ENCODE results near the gene MRPL28. TPM values are rescaled to one million over a fixed set of nuclear protein-coding genes. Genes with fewer than 3 reads are reported as not detected.

MRPL28 gene
- total RNA-seq, 4 donors from 2014 or later = 57.9 to 68.2 (median 63.0) TPM

- DNase-seq = no peak
- H3K27me3 ChIP-seq = no peaks in the 10 kb centered on the region
- peaks cover 0 to 20% (median 0%) of the 10 kb centered on the region in 3 donors for H3K36me3 ChIP-seq
- TF ChIP-seq, protein P1, sequence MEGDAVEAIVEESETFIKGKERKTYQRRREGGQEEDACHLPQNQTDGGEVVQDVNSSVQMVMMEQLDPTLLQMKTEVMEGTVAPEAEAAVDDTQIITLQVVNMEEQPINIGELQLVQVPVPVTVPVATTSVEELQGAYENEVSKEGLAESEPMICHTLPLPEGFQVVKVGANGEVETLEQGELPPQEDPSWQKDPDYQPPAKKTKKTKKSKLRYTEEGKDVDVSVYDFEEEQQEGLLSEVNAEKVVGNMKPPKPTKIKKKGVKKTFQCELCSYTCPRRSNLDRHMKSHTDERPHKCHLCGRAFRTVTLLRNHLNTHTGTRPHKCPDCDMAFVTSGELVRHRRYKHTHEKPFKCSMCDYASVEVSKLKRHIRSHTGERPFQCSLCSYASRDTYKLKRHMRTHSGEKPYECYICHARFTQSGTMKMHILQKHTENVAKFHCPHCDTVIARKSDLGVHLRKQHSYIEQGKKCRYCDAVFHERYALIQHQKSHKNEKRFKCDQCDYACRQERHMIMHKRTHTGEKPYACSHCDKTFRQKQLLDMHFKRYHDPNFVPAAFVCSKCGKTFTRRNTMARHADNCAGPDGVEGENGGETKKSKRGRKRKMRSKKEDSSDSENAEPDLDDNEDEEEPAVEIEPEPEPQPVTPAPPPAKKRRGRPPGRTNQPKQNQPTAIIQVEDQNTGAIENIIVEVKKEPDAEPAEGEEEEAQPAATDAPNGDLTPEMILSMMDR (IDR thresholded peaks at IDR 0.05) = no peak
- no peak for TF ChIP-seq POLR2A (IDR thresholded peaks at IDR 0.05)
- no peak overlapping the region for H3K4me3 ChIP-seq
- H3K4me1 ChIP-seq = peaks cover 17 to 52% (median 24%) of the 10 kb centered on the region in 3 donors
- H3K9me3 ChIP-seq = no peaks in the 10 kb centered on the region
- WGBS, 2 donors = 77 to 90% methylated on average over 6 to 8 of the region's 17 CpGs
- intact Hi-C loops (cut with DNase I) = no loop called here
- no peak overlapping the region for H3K27ac ChIP-seq
Measured at GRCh38 chr16:324201-324450, 46.2 kb downstream of the MRPL28 start.

GRCh38 chr16:322476-323143, 47.7 kb downstream of the MRPL28 start:
- intact Hi-C loops (cut with DNase I) = no loop called here
- no peaks in the 10 kb centered on the region for H3K27me3 ChIP-seq
- H3K4me1 ChIP-seq = peaks cover 12 to 39% (median 18%) of the 10 kb centered on the region in 3 donors
- no peak for DNase-seq
- no peaks in the 10 kb centered on the region for H3K9me3 ChIP-seq
- H3K36me3 ChIP-seq = peaks cover 0 to 35% (median 4%) of the 10 kb centered on the region in 3 donors
- no peak overlapping the region for H3K27ac ChIP-seq
- no peak for TF ChIP-seq POLR2A (IDR thresholded peaks at IDR 0.05)
- TF ChIP-seq, protein P1 (IDR thresholded peaks at IDR 0.05) = no peak
- WGBS, 2 donors = 86 to 88% methylated on average over 5 to 7 of the region's 13 CpGs
- no peak overlapping the region for H3K4me3 ChIP-seq

GRCh38 chr16:321532-321931, 48.8 kb downstream of the MRPL28 start:
- Histone ChIP-seq H3K9me3 (no peaks in the 10 kb centered on the region), H3K36me3 (peaks cover 0 to 43% (median 4%) of the 10 kb centered on the region in 3 donors), H3K27ac (no peak overlapping the region), H3K4me3 (no peak overlapping the region), H3K4me1 (peaks cover 9 to 28% (median 14%) of the 10 kb centered on the region in 3 donors), H3K27me3 (no peaks in the 10 kb centered on the region)
- WGBS, 2 donors = 67 to 76% methylated on average over 7 to 9 of the region's 9 CpGs
- intact Hi-C loops (cut with DNase I) = no loop called here
- TF ChIP-seq, protein P1 (IDR thresholded peaks at IDR 0.05) = no peak
- TF ChIP-seq POLR2A (IDR thresholded peaks at IDR 0.05) = no peak
- no peak for DNase-seq

DNA sequence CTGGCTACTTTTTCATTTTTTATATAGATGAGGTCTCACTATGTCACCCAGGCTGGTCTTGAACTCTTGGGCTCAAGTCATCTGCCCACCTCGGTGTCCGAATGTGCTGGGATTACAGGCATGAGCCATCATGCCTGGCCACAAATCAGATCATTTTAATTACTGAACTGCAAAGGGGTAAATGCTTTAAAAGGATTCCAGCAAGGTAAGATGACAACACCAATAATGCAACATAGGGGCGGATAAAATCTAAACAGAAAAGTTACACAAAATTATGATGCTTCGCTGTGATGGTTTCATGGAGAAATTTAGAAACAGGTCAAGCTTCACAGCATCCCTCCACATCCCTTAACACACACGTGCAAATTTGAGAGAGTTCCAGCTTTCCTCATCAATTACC, 50.1 kb downstream of the MRPL28 start:
- no peak for DNase-seq
- TF ChIP-seq, protein P1 (IDR thresholded peaks at IDR 0.05) = no peak
- no peak for TF ChIP-seq POLR2A (IDR thresholded peaks at IDR 0.05)
- H3K4me3 ChIP-seq = no peak overlapping the region
- WGBS, 2 donors = 88 to 94% methylated on average over 5 of the region's 5 CpGs
- H3K9me3 ChIP-seq = no peaks in the 10 kb centered on the region
- H3K4me1 ChIP-seq = peaks cover 6 to 17% (median 12%) of the 10 kb centered on the region in 3 donors
- no peak overlapping the region for H3K27ac ChIP-seq
- intact Hi-C loops (cut with DNase I) = no loop called here
- H3K27me3 ChIP-seq = no peaks in the 10 kb centered on the region
- peaks cover 0 to 39% (median 4%) of the 10 kb centered on the region in 3 donors for H3K36me3 ChIP-seq

DNA sequence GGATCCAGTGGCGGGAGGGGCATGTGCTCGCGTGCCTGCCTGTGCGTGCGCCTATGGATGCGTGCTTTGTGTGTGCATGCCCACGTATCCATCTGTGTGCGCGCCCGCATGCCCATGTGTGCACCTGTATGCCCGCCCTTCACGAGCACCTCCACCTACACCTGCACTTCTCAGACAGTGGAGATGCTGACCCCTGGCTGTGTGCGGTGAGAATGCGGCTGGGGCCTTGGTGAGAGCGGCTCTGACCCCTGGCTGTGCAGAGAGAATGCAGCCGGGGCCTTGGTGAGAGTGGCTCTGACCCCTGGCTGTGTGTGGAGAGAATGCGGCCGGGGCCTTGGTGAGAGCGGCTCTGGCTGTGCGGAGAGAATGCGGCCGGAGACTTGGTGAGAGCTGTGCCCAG, 51.7 kb downstream of the MRPL28 start:
- intact Hi-C loops (cut with DNase I) = no loop called here
- Histone ChIP-seq H3K9me3 (no peaks in the 10 kb centered on the region), H3K27ac (no peak overlapping the region), H3K27me3 (no peaks in the 10 kb centered on the region), H3K4me3 (no peak overlapping the region), H3K36me3 (peaks cover 0 to 50% (median 12%) of the 10 kb centered on the region in 3 donors), H3K4me1 (peaks cover 0 to under 1% (median 0%) of the 10 kb centered on the region in 3 donors)
- WGBS, 2 donors = 87 to 93% methylated on average over 3 to 6 of the region's 22 CpGs
- DNase-seq = no peak
- TF ChIP-seq POLR2A (IDR thresholded peaks at IDR 0.05) = no peak
- TF ChIP-seq, protein P1 (IDR thresholded peaks at IDR 0.05) = no peak
